SH-SY5Y (cell line): ENCODE measurements around the gene ZNF451.

Source experiments
- GATA2 ChIP-seq: IDR thresholded peaks from 2 replicates; pipeline ENCODE4 v1.6.1; 2011; ENCODE audit warnings: mild to moderate bottlenecking, low read depth, low read length
- GATA3 ChIP-seq: IDR thresholded peaks from 2 replicates; pipeline ENCODE4 v1.6.1; 2011; ENCODE audit warnings: low read depth, mild to moderate bottlenecking, low read length, moderate library complexity

DNA sequence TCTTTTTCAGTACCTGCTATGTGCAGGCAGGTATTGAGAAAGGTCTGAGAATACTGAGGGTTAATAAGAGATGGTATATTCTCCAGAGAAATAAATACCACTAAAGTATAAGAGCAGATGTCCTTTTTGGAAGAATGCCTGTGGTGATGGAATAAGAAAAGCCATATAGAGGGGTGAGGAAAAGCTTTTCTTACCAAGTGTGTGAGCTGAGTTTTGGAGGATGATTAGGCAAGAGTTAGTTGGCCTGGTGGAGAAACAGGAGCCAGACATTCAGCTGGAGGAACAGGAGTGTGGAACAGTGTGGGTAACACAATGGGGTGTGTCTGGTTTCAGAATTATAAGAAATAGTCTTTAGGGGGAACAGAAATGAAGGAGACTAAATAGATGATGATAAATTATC is 19.9 kb downstream of the ZNF451 start:
- TF ChIP-seq GATA3 = no peak
- no peak for TF ChIP-seq GATA2
